ENCODE measurements around the gene LIG4.
"Not testable (repeated sequence)": the region's sequence is repeated elsewhere in the genome, so short reads cannot be mapped to it uniquely, and the experiment has no call there.

GRCh38 chr13:108217307-108218043 is 2.1 kb upstream of the LIG4 start:
- not testable (repeated sequence) for TF ChIP-seq CTCF, POLR2A (IDR thresholded peaks at IDR 0.05)

Measured in vagina (tissue), 2 donors.